ENCODE measurements around the gene TRIM24.

Gene TRIM24

GRCh38 chr7:138625084-138625848 is 165.2 kb downstream of the TRIM24 start:
- Histone ChIP-seq H3K27me3 (replicated peaks) (no peaks in the 10 kb centered on the region), H3K4me3 (ENCODE audit: low read depth, low read length) (no peak overlapping the region), H3K27ac (no peak overlapping the region), H3K36me3 (replicated peaks) (no peaks in the 10 kb centered on the region)
- in situ Hi-C loops (cut with HindIII; ENCODE audit: low pct_ligation_motif_present, low sequenced_read_pairs), result no loop called here
- no peak for TF ChIP-seq CTCF (IDR thresholded peaks at IDR 0.05; ENCODE audit: low read depth, low read length, missing control alignments)
- no peak for DNase-seq

GRCh38 chr7:138625849-138626230 is 165.8 kb downstream of the TRIM24 start:
- TF ChIP-seq CTCF (IDR thresholded peaks at IDR 0.05; ENCODE audit: low read depth, low read length, missing control alignments), result no peak
- DNase-seq, result no peak
- Histone ChIP-seq H3K36me3 (replicated peaks) (no peaks in the 10 kb centered on the region), H3K27ac (no peak overlapping the region), H3K4me3 (ENCODE audit: low read depth, low read length) (no peak overlapping the region), H3K27me3 (replicated peaks) (no peaks in the 10 kb centered on the region)
- in situ Hi-C loops (cut with HindIII; ENCODE audit: low pct_ligation_motif_present, low sequenced_read_pairs), result no loop called here

- Histone ChIP-seq H3K27ac (no peak overlapping the region), H3K27me3 (replicated peaks) (no peaks in the 10 kb centered on the region), H3K36me3 (replicated peaks) (no peaks in the 10 kb centered on the region), H3K4me3 (ENCODE audit: low read depth, low read length) (no peak overlapping the region)
- in situ Hi-C loops (cut with HindIII; ENCODE audit: low pct_ligation_motif_present, low sequenced_read_pairs), result no loop called here
- no peak for TF ChIP-seq CTCF (IDR thresholded peaks at IDR 0.05; ENCODE audit: low read depth, low read length, missing control alignments)
- no peak for DNase-seq
Observed at GRCh38 chr7:138626846-138627245, 166.8 kb downstream of the TRIM24 start.

GRCh38 chr7:138627361-138627760 is 167.3 kb downstream of the TRIM24 start:
- Histone ChIP-seq H3K36me3 (replicated peaks) (no peaks in the 10 kb centered on the region), H3K27me3 (replicated peaks) (no peaks in the 10 kb centered on the region), H3K27ac (no peak overlapping the region), H3K4me3 (ENCODE audit: low read depth, low read length) (no peak overlapping the region)
- TF ChIP-seq CTCF (IDR thresholded peaks at IDR 0.05; ENCODE audit: low read depth, low read length, missing control alignments), result no peak
- DNase-seq, result no peak
- in situ Hi-C loops (cut with HindIII; ENCODE audit: low pct_ligation_motif_present, low sequenced_read_pairs), result no loop called here

GRCh38 chr7:138630059-138630610 is 170.1 kb downstream of the TRIM24 start:
- in situ Hi-C loops (cut with HindIII; ENCODE audit: low pct_ligation_motif_present, low sequenced_read_pairs), result no loop called here
- no peak for DNase-seq
- TF ChIP-seq CTCF (IDR thresholded peaks at IDR 0.05; ENCODE audit: low read depth, low read length, missing control alignments), result no peak

More at GRCh38 chr7:138630059-138630610, 170.1 kb downstream of the TRIM24 start:
- no peak overlapping the region for H3K27ac ChIP-seq
- H3K4me3 ChIP-seq (ENCODE audit: low read depth, low read length), result no peak overlapping the region
- H3K36me3 ChIP-seq (replicated peaks), result no peaks in the 10 kb centered on the region
- no peaks in the 10 kb centered on the region for H3K27me3 ChIP-seq (replicated peaks)

Data from brain microvascular endothelial cell (primary cell).